ENCODE data around the gene CYP1B1.

GRCh38 chr2:38037325-38037724, 38.6 kb downstream of the CYP1B1 start:
- TF ChIP-seq ZNF274 (IDR thresholded peaks at IDR 0.05; ENCODE audit: low read depth, low read length) (no peak), YY1 (IDR thresholded peaks at IDR 0.05; ENCODE audit: insufficient read depth, insufficient read length) (no peak)

Data from NT2/D1 (cell line).